GM18861 (cell line): ENCODE data around the gene SMIM10L1.

Source experiments
- ATAC-seq: cut with Tn5 transposase; IDR thresholded peaks from one replicate; pipeline ENCODE4 v1.9.1; 2021; ENCODE audit not compliant: unreplicated experiment

SMIM10L1 gene

GRCh38 chr12:11171145-11171968, at the start of gene SMIM10L1:
SMIM10L1 (plus strand) TSS chr12:11171194; CDS start chr12:11171357, 163 bp downstream.
- ATAC-seq: peak; percentile 90

GRCh38 chr12:11130382-11130781, 40.6 kb upstream of the SMIM10L1 start:
- ATAC-seq: no peak

- ATAC-seq: no peak
These were observed 40.0 kb upstream of the SMIM10L1 start for GRCh38 chr12:11130999-11131398.

GRCh38 chr12:11133162-11133561, 37.8 kb upstream of the SMIM10L1 start:
- ATAC-seq: no peak

GRCh38 chr12:11133816-11134215, 37.2 kb upstream of the SMIM10L1 start:
- ATAC-seq: no peak

- ATAC-seq: no peak
These were observed 36.7 kb upstream of the SMIM10L1 start, which contains the start of gene TAS2R30 for GRCh38 chr12:11134305-11134704. TAS2R30 (minus strand) TSS chr12:11134644; CDS start chr12:11134244, 400 bp downstream.

GRCh38 chr12:11136075-11136474, 34.9 kb upstream of the SMIM10L1 start:
- ATAC-seq: no peak

GRCh38 chr12:11143352-11143751, 27.6 kb upstream of the SMIM10L1 start:
- no peak for ATAC-seq

- no peak for ATAC-seq
These were observed 26.7 kb upstream of the SMIM10L1 start for GRCh38 chr12:11144297-11144696.

GRCh38 chr12:11147420-11147819, 23.6 kb upstream of the SMIM10L1 start:
- ATAC-seq: no peak

GRCh38 chr12:11150832-11151231, 20.2 kb upstream of the SMIM10L1 start:
- no peak for ATAC-seq

- ATAC-seq: no peak
These were observed 18.3 kb upstream of the SMIM10L1 start for GRCh38 chr12:11152725-11153124.

- no peak for ATAC-seq
These were observed 16.5 kb upstream of the SMIM10L1 start for GRCh38 chr12:11154400-11154925.

- ATAC-seq: no peak
These were observed 12.0 kb upstream of the SMIM10L1 start for GRCh38 chr12:11158885-11159444.

- ATAC-seq: no peak
These were observed 8.5 kb upstream of the SMIM10L1 start for GRCh38 chr12:11162502-11162901.

GRCh38 chr12:11164384-11164783, 6.6 kb upstream of the SMIM10L1 start:
- no peak for ATAC-seq

- ATAC-seq: no peak
These were observed 4.7 kb upstream of the SMIM10L1 start for GRCh38 chr12:11166300-11166699.

GRCh38 chr12:11170810-11171144, 217 bp upstream of the SMIM10L1 start:
- no peak for ATAC-seq

GRCh38 chr12:11171969-11172675, 1.1 kb downstream of the SMIM10L1 start:
- no peak for ATAC-seq

- no peak for ATAC-seq
These were observed 3.0 kb downstream of the SMIM10L1 start for GRCh38 chr12:11174022-11174421.

GRCh38 chr12:11178250-11178649, 7.3 kb downstream of the SMIM10L1 start:
- no peak for ATAC-seq

- no peak for ATAC-seq
These were observed 11.5 kb downstream of the SMIM10L1 start for GRCh38 chr12:11182529-11182928.
